Stimulated activated CD8-positive, alpha-beta memory T cell treated with anti-CD3 and anti-CD28 coated beads, Interleukin-7, amount 100 ng/mL, for 24 hours (primary cell): ENCODE data around the gene GRK6.

ENCODE experiments used
- DNase-seq: peaks from one replicate; pipeline ENCODE4 v3.0.0-alpha.2; 2020; ENCODE audit warnings: low read depth

Gene GRK6

DNA sequence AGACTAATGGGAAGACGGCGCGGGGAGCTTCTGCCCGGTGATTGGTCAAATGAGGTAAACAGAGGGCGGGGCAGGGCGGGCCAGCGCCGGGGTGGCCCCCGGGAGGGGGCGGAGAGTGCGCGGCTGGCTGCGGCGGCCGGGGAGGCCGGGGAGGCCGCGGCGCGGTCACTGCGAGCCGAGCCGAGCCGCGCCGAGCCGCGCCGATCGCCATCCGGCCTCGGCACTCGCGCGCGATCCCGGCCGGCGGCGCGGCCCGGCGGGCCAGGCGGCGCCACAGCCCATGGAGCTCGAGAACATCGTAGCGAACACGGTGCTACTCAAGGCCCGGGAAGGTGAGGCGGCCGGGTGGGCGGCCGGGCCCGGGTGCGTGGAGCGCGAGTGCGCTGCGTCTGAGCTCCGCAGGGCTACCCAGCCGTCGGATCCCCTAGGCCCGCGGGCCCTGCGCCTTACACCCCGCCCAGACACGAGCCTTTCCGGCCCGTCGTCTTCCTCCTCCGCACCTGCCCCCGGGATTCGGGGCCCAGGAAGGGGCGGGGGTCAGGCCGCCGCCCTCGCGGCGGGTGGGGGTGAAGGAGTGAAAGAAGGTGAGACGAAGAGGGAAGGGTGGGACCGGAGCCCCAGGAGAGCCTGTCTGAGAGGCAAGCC is at the start of gene GRK6:
Gene GRK6, plus strand, starts transcription at position 111 of the 645 bp plus-strand sequence. Its CDS starts 170 bp downstream, at position 281.
- no peak for DNase-seq

DNA sequence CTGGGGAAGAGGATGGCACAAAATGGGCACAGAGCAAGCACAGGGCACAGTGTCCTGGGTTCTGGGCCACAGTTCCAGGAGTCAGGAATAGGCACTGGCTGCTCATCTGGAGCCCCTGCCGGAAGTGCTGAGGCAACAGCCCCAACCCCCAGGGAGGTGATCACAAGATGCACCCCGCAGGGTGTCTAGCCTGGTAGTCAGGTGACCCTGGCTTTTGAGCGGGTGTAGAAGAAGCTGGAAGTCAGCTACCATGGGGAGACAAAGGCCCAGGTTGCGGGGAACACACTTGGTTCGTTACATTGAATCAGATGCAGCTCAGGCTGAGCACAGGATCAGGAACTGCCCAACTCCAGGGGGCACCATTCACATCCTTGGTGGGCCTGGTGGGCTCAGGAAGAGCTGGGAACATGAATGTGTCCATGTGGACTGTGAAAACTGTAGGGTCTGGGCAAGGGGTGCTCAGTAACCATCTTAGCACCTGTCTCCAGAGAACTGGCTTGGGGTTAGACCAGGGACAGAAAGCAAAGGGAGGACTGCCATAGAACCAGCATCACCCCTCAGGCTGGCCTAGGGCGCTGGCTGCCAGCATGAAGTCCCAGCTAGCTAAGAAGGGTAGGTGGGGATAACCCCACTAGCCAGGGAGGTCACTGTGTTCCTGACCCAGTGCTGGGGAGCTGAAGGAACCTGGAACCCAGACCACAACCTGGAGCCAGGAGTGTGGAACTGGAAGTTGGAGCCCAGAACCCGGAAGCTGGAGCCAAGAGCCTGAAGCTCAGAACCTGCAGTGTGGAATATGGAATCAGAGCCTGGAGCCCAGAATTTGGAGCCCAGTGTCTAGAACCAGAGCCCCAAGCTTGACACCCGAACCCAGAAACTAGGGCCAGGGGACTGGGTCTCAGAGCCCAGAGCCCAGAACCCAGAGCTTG is 48.4 kb upstream of the GRK6 start:
- DNase-seq: no peak

DNA sequence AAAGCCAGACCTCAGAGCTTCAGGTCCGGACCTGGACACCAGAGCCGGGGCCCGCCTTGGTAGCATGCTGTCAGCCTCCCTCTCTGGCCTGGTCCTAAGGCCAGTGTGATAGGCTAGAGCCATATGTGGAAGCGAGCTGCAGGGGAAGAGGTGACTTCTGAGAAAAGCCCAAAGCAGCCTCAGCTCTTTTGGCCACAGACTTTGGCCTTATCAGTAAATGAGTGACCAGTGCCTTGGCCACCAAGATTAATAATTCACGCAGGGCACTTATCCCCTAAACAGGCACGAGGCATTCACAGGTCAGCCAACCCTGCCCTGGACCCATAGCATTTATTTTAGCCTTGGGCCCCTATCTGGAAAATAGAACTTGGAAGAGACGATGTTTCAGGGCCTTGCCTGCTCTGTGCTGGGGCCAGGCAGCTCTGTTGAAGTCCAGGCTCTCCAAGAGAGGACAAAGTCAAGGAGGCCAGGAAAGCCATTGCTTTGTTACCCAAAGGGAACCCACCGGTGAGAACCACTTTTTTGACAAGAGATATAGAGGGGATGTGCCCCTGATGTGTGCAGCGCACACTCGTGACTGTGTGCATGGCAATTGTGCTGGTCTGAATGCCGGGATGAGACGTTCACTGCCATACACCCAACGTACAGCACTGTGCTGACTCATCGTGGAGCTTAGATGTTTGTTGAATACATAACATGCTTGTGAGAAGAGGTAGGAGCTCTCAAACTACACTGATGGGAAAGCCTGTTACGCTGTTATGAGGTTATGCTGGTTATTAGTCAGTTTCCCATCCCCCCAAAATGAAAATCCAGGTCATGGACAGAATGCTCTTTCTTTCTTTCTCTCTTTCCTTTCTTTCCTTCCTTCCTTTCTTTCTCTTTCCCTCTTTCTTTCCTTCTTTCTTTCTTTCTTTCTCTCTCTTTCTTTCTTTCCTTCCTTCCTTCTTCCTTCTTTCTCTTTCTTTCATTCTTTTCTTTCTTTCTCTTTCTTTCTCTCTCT is 47.3 kb upstream of the GRK6 start:
- no peak for DNase-seq

DNA sequence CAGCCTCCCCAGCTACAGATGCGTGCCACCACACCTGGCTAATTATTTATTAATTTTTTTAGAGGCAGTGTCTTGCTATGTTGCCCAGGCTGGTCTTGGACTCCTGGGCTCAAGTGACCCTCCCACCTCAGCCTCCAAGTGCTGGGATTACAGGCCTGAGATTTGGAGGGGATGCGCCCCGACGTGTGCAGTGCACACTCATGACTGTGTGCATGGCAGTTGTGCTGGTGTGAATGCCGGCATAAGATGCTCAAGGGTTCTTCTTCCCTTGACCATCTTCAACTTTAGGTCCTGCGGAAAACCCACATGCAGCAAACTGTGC is 45.7 kb upstream of the GRK6 start:
- DNase-seq: no peak

DNA sequence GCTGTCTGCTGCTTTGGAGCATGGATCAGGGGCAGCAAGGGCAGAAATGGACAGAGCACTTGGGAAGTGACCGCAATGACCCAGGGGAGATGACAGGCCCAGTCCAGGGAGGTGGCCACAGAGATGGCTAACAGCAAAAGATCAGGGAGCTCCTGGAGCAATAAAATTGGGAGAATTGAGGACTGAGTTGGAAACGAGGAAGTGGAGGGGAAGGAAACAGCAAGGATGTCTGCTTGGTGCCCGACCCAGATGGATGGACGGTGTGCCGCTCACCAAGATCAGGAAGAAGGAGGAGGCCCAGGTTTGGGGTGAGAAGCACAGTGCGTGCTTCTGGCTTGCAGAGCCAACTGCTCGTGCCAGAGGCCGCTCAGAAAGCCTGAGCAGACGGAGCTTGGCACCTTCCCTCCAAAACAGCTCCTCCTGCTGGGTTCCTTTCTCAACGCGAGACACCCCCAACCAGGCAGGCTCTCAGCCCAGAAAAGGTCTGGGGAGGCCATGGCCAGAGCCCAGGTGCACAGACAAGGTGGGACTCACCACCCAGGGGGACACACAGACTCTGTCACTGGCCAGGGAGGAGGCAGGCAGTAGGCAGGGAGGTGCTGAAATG is 44.0 kb upstream of the GRK6 start:
- no peak for DNase-seq

DNA sequence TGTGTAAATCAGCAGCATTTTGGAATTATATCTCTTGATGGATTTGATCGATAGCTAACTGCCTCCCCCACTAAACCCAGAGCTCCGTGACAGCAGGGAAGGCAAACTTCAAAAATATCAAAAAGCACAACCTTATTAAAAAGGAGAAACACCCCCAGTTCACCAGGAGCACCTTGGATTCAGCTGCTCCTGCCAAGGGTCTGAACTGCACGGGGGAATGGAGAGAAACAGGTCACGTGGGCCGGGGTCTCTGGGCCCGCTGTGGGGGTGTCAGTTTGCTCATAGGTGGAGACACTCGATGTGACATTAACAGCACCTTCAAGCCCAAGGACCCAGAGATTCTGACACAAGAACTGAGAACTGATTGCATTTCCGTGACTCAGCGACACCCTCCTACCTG is 43.3 kb upstream of the GRK6 start:
- no peak for DNase-seq

DNA sequence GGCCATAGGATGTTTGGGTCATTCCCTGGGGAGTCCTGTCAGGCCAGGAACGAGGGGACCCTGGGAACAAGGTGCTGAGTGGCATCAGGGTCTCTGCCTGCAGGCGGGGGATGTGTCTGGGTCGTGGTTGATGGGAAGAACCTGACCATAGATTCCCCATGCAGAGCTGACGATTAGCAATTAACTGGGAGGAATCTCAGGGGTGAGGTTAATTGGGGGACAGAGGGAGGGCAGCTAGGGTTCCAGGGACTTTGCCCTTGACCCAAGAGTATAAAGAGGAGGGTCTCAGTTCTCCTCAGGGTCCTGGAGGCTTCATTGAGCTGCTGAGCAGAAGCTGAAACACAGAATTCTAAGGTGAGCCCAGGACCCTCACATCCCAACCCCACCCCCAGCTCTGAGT is 42.3 kb upstream of the GRK6 start, which contains the start of gene SLC34A1:
Gene SLC34A1, plus strand, starts transcription at position 301 of the 400 bp plus-strand sequence. CDS start 1,308 bp downstream, outside the sequence.
- DNase-seq: no peak

DNA sequence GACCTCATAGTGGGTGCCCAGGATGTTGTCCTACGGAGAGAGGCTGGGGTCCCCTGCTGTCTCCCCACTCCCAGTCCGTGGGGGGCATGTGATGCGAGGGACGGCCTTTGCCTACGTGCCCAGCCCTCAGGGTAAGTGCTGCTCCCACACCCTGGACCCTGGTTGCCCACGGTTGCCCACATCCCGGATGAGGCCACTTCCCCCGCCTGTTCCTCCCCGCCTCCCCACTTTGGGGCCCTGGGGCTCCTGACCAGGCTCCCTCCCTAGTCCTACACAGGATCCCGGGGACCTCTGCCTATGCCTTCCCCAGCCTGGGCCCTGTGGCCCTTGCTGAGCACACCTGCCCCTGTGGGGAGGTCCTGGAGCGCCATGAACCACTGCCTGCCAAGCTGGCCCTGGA is 40.8 kb upstream of the GRK6 start:
- DNase-seq: no peak

DNA sequence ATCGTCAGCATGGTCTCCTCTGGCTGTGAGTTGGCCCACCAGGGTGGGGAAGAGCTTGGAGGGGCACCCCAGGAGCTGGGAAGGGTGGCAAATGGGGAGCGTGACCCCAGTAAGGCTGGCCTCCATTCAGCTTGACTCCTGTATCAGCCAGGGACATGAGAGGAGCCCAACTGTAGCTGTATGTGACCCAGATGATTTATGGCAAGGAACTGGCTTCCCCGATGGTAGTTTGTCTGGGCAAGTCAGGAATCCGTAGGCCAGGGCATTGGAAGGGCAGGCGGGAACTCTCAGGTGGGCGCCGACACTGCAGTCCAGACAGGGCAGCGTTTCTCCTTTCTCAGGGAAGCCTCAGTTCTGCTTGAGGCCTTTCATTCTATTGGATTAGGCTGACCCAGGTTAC is 39.9 kb upstream of the GRK6 start:
- DNase-seq: no peak

DNA sequence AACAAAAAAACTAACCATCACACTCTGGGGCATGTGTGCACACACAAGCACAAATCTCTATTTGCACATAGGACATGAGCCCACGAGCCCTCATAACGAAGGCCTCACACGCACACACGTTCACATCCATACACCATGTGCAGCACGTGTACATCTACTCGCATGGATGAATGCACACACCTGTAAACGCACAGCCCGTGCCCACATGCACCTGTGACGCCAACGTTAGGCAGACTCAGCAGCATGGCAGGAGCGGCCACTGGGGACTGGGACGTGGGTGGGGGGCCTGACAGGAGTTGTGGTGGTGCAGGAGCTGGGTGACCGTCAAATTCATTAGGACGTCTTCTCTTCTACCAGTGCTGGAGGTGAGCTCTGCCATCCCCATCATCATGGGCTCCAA is 39.1 kb upstream of the GRK6 start:
- DNase-seq: no peak

DNA sequence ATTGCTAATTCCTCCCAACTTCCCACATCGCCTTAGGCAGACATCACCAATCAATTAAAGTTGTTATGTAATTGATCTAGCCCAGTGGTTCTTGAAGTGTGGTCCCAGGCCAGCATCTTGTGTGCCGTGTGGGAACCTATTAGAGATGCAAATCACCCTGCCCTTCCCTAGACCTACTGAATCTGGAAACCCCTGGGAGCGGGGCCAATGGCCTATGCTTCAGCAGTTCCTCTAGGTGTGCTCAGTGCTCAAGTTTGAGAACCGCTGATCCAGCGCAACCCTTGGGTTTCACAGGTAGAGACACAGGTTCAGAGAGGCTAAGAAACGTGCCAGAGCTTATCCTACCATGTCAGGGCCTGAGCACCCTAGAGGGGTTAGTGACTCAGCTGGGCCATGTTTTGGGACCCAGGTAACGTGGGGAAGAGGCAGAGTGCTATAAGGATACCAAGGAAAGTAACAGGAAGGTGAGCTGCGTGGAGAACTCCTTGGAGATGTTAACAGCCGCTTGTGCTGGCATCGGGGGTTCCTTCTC is 37.9 kb upstream of the GRK6 start:
- no peak for DNase-seq

DNA sequence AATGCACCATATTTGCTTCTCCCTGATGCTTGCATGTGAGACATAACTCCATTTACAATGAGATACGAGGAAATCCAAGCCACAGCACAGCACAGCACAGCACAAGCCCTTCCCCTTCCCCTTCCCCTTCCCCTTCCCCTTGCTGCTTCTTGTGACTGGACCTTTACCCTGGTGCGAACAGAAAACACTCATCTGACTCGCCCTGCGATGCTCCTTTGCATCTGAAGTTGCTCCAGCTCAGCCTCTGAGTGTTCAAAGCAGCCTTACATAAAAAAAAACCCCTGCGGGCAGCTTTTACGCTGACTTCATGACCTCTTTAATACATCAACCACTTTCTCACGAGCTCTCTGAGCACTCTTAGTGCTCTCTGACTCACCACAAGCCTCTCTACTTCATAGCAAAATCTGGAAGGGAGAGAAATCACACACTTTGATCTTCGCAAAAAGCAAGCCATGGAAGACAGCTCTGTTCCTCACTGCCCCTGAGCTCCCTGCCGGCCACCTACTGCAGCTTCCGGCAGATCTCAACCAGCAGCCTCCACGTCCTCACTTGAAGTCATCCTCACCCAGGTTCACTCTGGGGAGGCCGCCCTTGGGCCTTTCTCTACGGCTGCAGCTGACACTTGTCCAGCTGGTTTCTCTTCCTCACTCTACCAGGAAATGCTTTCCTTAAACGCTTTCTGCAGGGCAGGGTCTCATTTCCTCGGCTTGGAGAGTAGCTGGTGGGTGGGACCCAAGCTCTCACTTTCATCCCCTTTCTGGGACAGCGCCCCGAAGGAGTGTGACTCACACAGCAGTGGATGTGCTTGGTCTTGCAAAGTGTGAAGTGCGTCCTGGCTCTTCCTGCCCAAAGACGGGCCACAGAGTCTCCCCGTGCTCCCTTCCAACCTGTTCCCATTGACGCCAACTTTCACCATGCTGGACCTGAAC is 37.0 kb upstream of the GRK6 start:
- DNase-seq: no peak

DNA sequence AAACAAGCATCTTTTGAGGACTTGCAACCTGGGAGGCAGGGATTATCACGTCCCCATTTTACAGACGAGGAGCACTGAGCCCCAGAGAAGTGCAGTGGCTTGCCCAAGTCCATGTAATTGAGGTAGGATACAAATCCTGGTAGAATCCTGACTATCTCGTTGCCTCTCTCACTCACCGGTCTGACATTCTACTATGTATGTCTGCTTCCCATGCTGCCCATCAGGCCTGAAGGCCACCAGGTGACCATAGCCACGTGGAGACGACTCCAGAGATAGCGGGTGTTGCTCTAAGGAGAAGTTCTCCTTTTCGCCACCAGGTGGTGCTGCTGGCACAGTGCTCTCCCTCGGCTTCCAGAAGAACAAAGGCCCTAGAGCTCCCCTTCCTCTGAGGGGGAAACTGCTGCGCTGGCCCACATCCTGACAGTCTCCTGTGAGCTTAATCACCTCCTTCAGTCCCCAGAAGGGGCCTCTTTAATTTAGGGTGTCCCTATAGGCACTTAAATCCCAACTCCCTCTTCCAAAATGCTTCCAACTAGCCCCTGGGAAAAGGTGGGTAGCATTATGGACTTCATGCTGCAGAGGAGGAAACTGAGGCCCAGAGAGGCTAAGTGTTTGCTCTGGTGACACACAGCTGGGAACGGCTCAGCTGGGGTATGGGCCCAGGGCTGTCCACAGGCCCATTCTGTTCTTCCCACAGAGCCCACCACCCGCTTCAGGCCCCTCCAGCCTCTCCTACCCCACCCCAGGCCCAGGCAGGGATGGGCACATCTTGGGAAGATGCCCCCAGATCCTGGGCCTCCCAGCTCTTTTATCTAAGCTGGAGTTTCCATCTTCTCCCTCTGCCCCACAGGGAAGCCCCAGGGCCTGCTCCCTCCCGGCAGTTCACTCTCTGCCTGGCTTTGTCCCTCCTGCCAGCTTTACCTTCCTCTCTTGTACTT is 35.8 kb upstream of the GRK6 start:
- DNase-seq: peak; percentile 81

DNA sequence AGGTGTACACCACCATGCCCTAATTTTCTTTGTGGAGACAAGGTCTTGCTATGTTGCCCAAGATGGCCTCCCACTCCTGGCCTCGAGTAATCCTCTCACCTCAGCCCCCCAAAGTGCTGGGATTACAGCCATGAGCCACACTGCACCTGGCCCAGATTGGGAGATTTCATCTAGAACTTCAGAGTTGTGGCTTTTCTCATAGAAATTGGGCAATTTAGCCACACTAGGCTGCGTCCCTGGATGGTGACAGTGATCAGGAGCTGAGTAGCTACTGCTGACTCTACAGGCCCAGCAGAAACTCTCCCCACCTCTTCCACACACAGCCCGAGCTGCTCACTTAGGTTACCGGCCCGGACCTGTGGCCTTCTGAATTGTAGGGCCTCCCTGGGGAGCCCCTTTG is 33.7 kb upstream of the GRK6 start:
- no peak for DNase-seq

DNA sequence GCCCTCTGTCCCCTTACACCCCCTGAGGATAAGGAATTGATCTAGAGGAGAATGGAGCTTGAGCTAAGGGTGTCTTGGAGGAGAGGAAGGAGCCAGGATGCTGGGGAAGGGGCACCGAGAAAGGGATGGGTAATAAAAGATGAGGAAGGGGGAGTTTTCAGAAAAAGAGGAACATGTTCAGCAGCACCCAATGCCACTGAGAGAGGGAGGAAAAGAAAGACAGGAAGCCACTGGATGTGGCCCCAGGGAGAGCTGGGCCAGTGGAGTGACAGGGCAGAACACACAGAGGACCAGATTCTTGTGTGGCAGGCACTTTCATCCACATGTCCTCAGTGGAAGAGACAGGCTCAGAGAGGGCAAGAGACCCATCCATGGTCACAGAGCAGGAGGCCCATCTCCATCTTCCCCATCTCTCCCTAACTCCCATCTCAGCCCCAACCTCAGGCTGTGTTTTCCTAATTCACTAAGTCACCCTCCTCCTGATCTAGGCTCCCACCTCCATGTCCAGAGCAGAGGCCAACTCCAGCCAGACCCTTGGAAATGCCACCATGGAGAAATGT is 33.2 kb upstream of the GRK6 start:
- no peak for DNase-seq

DNA sequence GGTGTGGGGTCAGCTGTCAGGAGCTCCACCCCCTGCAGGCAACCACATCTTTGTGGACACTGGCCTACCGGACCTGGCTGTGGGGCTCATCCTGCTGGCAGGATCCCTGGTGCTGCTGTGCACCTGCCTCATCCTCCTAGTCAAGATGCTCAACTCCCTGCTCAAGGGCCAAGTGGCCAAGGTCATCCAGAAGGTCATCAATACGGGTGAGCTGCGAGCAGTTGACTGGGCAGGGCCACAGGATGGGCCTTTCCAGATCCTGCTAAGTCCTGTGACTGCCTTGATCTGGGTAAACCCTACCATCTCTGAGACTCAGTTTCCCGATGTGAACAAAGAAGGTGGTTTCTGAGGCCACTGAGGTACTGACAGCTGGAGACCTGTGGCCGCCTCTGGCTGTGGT is 32.5 kb upstream of the GRK6 start:
- no peak for DNase-seq

DNA sequence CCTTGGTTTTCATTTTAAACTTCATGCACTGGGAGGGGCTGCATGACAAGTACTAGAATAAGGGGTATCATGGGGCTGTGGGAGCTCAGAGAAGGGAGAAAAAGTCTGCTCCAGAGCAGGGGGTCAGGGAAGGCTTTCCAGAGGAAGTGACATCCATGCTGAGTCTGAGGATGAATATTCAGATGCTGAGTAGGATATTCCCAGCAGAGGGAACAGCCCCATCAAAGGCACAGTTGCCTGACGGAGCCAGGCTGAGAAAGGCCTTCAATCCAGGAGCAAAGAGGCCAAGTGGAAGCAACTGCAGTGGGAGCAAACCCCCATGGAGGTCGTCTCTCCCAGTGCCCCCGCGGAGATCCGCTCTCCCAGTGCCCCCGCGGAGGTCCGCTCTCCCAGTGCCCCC is 30.4 kb upstream of the GRK6 start:
- DNase-seq: no peak

DNA sequence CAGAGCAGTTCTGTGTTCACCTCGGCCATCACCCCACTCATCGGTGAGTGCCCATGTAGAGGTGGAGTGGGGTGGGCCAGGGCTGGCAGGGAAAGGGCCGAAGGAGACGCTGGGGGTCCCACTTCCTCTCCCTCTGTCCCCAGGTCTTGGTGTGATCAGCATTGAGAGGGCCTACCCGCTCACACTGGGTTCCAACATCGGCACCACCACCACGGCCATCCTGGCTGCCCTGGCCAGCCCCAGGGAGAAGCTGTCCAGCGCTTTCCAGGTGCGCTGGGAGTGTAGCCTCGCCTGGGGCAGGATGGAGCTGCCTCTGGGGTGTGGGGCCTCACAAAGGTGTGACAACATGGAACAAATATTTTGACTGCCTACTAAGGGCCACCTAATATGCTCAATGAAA is 29.7 kb upstream of the GRK6 start:
- no peak for DNase-seq

DNA sequence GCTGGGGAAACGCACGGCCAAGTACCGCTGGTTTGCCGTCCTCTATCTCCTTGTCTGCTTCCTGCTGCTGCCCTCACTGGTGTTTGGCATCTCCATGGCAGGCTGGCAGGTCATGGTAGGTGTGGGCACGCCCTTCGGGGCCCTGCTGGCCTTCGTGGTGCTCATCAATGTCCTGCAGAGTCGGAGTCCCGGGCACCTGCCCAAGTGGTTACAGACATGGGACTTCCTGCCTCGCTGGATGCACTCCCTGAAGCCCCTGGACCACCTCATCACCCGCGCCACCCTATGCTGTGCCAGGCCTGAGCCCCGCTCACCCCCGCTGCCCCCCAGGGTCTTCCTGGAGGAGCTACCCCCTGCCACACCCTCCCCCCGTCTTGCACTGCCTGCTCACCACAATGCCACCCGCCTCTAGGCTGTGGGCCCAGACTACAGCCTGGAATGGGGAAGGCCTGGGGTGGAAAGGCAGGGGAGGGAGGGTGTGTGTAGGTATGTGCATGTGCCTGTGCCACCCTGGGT is 28.5 kb upstream of the GRK6 start:
- DNase-seq: no peak
